NCI-H2227 treated with DMSO at 0.1 percent for 48 hours (cell line): ENCODE data around the gene CDK15.

Source experiments
- DNase-seq: peaks from one replicate; lab custom pipeline; 2025; lab: John Stamatoyannopoulos, UW

Gene CDK15

DNA sequence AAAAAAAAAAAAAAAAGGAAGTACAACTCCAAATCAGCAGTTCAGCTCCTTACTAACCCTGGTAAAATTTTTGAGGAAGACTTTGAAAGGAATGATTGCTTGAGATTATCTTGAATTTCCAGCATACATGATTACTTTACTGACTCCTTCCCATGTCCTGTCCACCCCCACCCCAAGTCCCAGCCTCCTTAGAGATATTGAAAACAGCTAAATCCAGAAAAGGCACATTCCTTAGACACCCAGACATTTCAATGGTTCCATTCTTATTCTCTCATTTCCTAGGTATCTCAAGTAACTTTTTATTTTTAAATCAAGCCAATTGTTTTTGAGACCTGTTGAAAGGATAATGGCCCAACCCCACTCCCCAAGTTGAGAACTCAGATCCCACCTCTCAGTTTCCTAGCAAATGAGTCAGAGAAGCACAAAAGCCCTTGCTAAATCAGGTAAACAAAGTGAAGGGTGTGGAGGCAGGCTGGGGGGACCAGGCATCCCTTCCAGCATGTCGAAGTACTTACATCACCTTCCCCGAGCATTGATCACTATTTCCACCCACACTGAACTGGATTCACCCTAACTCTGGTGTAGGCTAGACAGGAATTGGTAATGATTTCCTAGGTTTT is 131.9 kb downstream of the CDK15 start:
- no peak for DNase-seq

GRCh38 chr2:201938781-201939180 is 132.4 kb downstream of the CDK15 start:
- no peak for DNase-seq

GRCh38 chr2:201939453-201939941 is 133.2 kb downstream of the CDK15 start:
- no peak for DNase-seq

GRCh38 chr2:201942531-201942930 is 136.2 kb downstream of the CDK15 start:
- no peak for DNase-seq
